Stimulated activated CD4-positive, alpha-beta T cell treated with anti-CD3 and anti-CD28 coated beads, Interleukin-4, amount 100 ng/mL, for 4 hours (primary cell): ENCODE results near the gene DNAI1.

Source experiments
- DNase-seq, 2 experiments: peaks; one replicate each; pipeline ENCODE4 v3.0.0-alpha.2; 2020

The DNAI1 gene

GRCh38 chr9:34563262-34563661 is 104.7 kb downstream of the DNAI1 start:
- no peak for DNase-seq

- no peak for DNase-seq
Observed at GRCh38 chr9:34564617-34565016, 106.0 kb downstream of the DNAI1 start.

GRCh38 chr9:34565856-34566255 is 107.3 kb downstream of the DNAI1 start:
- no peak for DNase-seq

- DNase-seq = no peak
Observed at GRCh38 chr9:34566322-34566721, 107.7 kb downstream of the DNAI1 start.

GRCh38 chr9:34566972-34567371 is 108.4 kb downstream of the DNAI1 start:
- DNase-seq = no peak

- no peak for DNase-seq
Observed at GRCh38 chr9:34568133-34568532, 109.5 kb downstream of the DNAI1 start.

- no peak for DNase-seq
Observed at GRCh38 chr9:34568774-34569173, 110.2 kb downstream of the DNAI1 start.

- no peak for DNase-seq
Observed at GRCh38 chr9:34570376-34570775, 111.8 kb downstream of the DNAI1 start.
